Upper lobe of left lung (tissue), 4 donors: ENCODE data around the gene VSIG10.

Experiments used
- CTCF ChIP-seq, 6 experiments: fragments of 450-650 bp in 4 of 6; fragments of 200-600 bp in 2 of 6; sonication (generic) in 2 of 6; IDR thresholded peaks; one replicate each; pipeline ENCODE4 v1.5.1; 2016 to 2019; ENCODE audit warnings: antibody characterized with exemption in 6 of 6
- EP300 ChIP-seq, 4 donors: sonication (generic); formaldehyde crosslinking; IDR thresholded peaks; one replicate each; pipeline ENCODE4 v1.5.1; 2017; ENCODE audit warnings: antibody characterized with exemption in 4 of 4, control low read depth in 2 of 4
- POLR2A ChIP-seq, 4 donors: fragments of 450-650 bp; IDR thresholded peaks; one replicate each; pipeline ENCODE4 v1.5.1; 2016 to 2017; ENCODE audit warnings: antibody characterized with exemption in 4 of 4, mild to moderate bottlenecking in 2 of 4
- POLR2AphosphoS5 ChIP-seq, 2 donors: sonication (generic); formaldehyde crosslinking; IDR thresholded peaks; one replicate each; pipeline ENCODE4 v1.5.1; 2017; ENCODE audit warnings: antibody characterized with exemption in 2 of 2

GRCh38 chr12:118101051-118101450 lies 2.8 kb downstream of the VSIG10 start:
- no peak for TF ChIP-seq CTCF (IDR thresholded peaks at IDR 0.05)
- TF ChIP-seq POLR2A (IDR thresholded peaks at IDR 0.05), result no peak
- TF ChIP-seq POLR2AphosphoS5 (IDR thresholded peaks at IDR 0.05), result no peak
- TF ChIP-seq EP300 (IDR thresholded peaks at IDR 0.05), result no peak
